GM12878 (cell line): ENCODE results near the gene CYP20A1. TPM values are rescaled to one million over a fixed set of nuclear protein-coding genes. Genes with fewer than 3 reads are reported as not detected.

Experiments
- ASH2L ChIP-seq: fragments of 300-600, 200-600 bp; sonication (generic); IDR thresholded peaks from 2 replicates; pipeline ENCODE4 v1.6.1; 2017; ENCODE audit warnings: low read depth, mild to moderate bottlenecking, borderline replicate concordance
- BMI1 ChIP-seq: fragments of 450-650 bp; IDR thresholded peaks from 2 replicates; pipeline ENCODE4 v1.6.1; 2016; ENCODE audit warnings: mild to moderate bottlenecking, moderate library complexity, borderline replicate concordance
- CREM ChIP-seq: IDR thresholded peaks from 2 replicates; pipeline ENCODE4 v1.6.1; 2014; ENCODE audit warnings: antibody characterized with exemption, low read depth
- EED ChIP-seq: sonication (generic); IDR thresholded peaks from 2 replicates; pipeline ENCODE4 v1.6.1; 2016; ENCODE audit warnings: antibody characterized with exemption, low read depth
- ETV6 ChIP-seq, 2 experiments: fragments of 450-650 bp in 1 of 2; IDR thresholded peaks in 1 of 2; conservative IDR thresholded peaks in 1 of 2; 2 replicates each; pipeline ENCODE4 v1.6.1; 2014; ENCODE audit warnings: antibody characterized with exemption in 1 of 2, borderline replicate concordance in 1 of 2, low read depth in 1 of 2, mild to moderate bottlenecking in 1 of 2, moderate library complexity in 1 of 2
- FOXK2 ChIP-seq: fragments of 450-650 bp; IDR thresholded peaks from 2 replicates; pipeline ENCODE4 v1.6.1; 2017; ENCODE audit warnings: mild to moderate bottlenecking, moderate library complexity
- HDAC6 ChIP-seq: fragments of 200-600 bp; sonication (generic); IDR thresholded peaks from one replicate; pipeline ENCODE4 v1.8.0; 2017; ENCODE audit warnings: antibody characterized with exemption; ENCODE audit not compliant: unreplicated experiment
- JUNB ChIP-seq: IDR thresholded peaks from 2 replicates; pipeline ENCODE4 v1.6.1; 2016; ENCODE audit warnings: antibody characterized with exemption, mild to moderate bottlenecking
- MEF2A ChIP-seq: IDR thresholded peaks from 2 replicates; pipeline ENCODE4 v1.6.1; 2011; ENCODE audit warnings: low read depth, mild to moderate bottlenecking, low read length, moderate library complexity; ENCODE audit not compliant: insufficient read depth
- NR2C1 ChIP-seq: fragments of 450-650 bp; IDR thresholded peaks from 2 replicates; pipeline ENCODE4 v1.6.1; 2017; ENCODE audit warnings: antibody characterized with exemption, mild to moderate bottlenecking, moderate library complexity
- SRF ChIP-seq, 2 experiments: IDR thresholded peaks; 2 replicates each; pipeline ENCODE4 v1.6.1; 2011; ENCODE audit warnings: low read depth in 2 of 2, low read length in 2 of 2, mild to moderate bottlenecking in 1 of 2, moderate library complexity in 1 of 2
- TAF1 ChIP-seq: IDR thresholded peaks from 2 replicates; pipeline ENCODE4 v1.6.1; 2011; ENCODE audit warnings: mild to moderate bottlenecking, low read depth, low read length, borderline replicate concordance
- TCF7 ChIP-seq: IDR thresholded peaks from 2 replicates; pipeline ENCODE4 v1.6.1; 2014; ENCODE audit warnings: antibody characterized with exemption, borderline replicate concordance
- ZNF207 ChIP-seq: fragments of 450-650 bp; IDR thresholded peaks from 2 replicates; pipeline ENCODE4 v1.6.1; 2014; ENCODE audit warnings: antibody characterized with exemption, mild to moderate bottlenecking, borderline replicate concordance
- polyA plus RNA-seq, 11 experiments: library from polyadenylated mRNA; depleted of rRNA in 4 of 11; unstranded in 6 of 11; stranded (reverse) in 5 of 11; fragments of >200 nt; fragmentation: Nextera tagmentation in 4 of 11; fragmentation: Illumina TruSeq in 1 of 11; extraction: Ambion mirVana in 4 of 11; extraction: Trizol in 1 of 11; gene quantifications; 1 replicate in 1 of 11; 2 replicates in 10 of 11; pipeline versions ENCODE4 v1.2.1 to v1.2.3, GENCODE V29; 2011 to 2016; ENCODE audit warnings: inconsistent platforms in 2 of 11, missing spikeins in 2 of 11, low read depth in 1 of 11
- total RNA-seq, 4 experiments: library from RNA; depleted of rRNA in 3 of 4; stranded (reverse); fragments of >200 nt in 3 of 4; fragmentation: Illumina TruSeq in 1 of 4; extraction: Trizol in 1 of 4; gene quantifications; 2 replicates each; pipeline versions ENCODE4 v1.2.1 to v1.2.3, GENCODE V29; 2013 to 2021
- TF ChIP-seq, protein P1 (sequence below): fragments of 450-650 bp; IDR thresholded peaks from 2 replicates; pipeline ENCODE4 v1.6.1; 2017; ENCODE audit warnings: mild to moderate bottlenecking, moderate library complexity
- TF ChIP-seq, protein P2 (sequence below): IDR thresholded peaks from 2 replicates; pipeline ENCODE4 v1.6.1; 2011; ENCODE audit warnings: low read depth, low read length, improper control_type of control experiment, borderline replicate concordance
- TF ChIP-seq, protein P3 (sequence below): fragments of 450-650 bp; IDR thresholded peaks from 2 replicates; pipeline ENCODE4 v1.6.1; 2016; ENCODE audit warnings: mild to moderate bottlenecking
- TF ChIP-seq, protein P4 (sequence below): fragments of 450-650 bp; IDR thresholded peaks from 2 replicates; pipeline ENCODE4 v1.6.1; 2017; ENCODE audit warnings: low read depth, mild to moderate bottlenecking, moderate library complexity
- TF ChIP-seq, protein P5 (sequence below): fragments of 150-350 bp; IDR thresholded peaks from 2 replicates; pipeline ENCODE4 v1.6.1; 2014; ENCODE audit warnings: mild to moderate bottlenecking, low read depth, low read length

The CYP20A1 gene
- total and polyA plus RNA-seq, 10 of the 15 experiments (the other 5 are each of a cell fraction or from before 2014, with no cell fraction given) = 8.3 to 19.1 (median 12.9) TPM

DNA sequence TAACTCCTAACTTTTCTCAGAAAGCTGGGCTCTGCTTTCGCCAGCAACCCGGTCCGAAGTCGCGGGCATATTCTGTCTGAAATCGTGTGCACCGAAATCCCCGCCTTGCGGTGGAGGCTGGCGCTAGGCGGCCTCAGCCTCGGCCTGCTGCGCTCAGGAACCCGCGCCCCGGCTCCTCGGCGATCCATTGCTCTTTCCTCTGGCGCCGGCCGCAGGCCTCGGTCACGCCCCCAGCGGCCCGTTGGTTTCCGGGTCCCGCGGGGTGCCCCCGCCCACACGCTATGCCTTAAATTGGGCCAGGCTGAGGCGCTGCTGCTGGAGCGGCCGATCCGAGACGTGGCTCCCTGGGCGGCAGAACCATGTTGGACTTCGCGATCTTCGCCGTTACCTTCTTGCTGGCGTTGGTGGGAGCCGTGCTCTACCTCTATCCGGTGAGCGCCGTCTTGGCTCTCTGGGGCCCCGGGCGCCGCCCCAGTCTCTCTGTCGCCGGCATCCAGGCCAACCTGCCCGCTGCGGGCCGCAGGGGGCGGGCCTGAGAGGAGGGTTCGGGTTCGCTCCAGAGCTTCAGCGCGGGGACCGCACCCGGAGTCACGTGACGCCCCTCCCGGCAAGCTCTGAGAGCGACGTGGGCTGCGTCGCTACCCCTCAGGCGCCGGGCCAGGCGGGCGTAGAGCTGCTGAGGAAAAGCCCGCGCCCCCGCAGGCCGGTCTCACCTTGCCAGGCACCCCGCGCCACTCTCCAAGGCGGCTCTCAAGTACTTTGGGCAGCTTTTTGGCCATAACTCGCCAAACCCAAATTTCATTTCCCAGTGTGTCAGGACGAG is at the start of gene CYP20A1 (continued):
- TF ChIP-seq, protein P1, sequence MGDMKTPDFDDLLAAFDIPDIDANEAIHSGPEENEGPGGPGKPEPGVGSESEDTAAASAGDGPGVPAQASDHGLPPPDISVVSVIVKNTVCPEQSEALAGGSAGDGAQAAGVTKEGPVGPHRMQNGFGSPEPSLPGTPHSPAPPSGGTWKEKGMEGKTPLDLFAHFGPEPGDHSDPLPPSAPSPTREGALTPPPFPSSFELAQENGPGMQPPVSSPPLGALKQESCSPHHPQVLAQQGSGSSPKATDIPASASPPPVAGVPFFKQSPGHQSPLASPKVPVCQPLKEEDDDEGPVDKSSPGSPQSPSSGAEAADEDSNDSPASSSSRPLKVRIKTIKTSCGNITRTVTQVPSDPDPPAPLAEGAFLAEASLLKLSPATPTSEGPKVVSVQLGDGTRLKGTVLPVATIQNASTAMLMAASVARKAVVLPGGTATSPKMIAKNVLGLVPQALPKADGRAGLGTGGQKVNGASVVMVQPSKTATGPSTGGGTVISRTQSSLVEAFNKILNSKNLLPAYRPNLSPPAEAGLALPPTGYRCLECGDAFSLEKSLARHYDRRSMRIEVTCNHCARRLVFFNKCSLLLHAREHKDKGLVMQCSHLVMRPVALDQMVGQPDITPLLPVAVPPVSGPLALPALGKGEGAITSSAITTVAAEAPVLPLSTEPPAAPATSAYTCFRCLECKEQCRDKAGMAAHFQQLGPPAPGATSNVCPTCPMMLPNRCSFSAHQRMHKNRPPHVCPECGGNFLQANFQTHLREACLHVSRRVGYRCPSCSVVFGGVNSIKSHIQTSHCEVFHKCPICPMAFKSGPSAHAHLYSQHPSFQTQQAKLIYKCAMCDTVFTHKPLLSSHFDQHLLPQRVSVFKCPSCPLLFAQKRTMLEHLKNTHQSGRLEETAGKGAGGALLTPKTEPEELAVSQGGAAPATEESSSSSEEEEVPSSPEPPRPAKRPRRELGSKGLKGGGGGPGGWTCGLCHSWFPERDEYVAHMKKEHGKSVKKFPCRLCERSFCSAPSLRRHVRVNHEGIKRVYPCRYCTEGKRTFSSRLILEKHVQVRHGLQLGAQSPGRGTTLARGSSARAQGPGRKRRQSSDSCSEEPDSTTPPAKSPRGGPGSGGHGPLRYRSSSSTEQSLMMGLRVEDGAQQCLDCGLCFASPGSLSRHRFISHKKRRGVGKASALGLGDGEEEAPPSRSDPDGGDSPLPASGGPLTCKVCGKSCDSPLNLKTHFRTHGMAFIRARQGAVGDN = peak; percentile 81
- TF ChIP-seq, protein P2, sequence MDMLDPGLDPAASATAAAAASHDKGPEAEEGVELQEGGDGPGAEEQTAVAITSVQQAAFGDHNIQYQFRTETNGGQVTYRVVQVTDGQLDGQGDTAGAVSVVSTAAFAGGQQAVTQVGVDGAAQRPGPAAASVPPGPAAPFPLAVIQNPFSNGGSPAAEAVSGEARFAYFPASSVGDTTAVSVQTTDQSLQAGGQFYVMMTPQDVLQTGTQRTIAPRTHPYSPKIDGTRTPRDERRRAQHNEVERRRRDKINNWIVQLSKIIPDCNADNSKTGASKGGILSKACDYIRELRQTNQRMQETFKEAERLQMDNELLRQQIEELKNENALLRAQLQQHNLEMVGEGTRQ = peak; percentile 89
- TF ChIP-seq ETV6 (conservative IDR thresholded peaks at IDR 0.05 in 1 of 2, IDR thresholded peaks at IDR 0.05 in 1 of 2; ENCODE audit: borderline replicate concordance in 1 of 2, low read depth in 1 of 2) = peak in 1 of 2 experiments; percentile 25; a peak in 1 of 4 replicates
- TF ChIP-seq BMI1 = no peak
- TF ChIP-seq, protein P3, sequence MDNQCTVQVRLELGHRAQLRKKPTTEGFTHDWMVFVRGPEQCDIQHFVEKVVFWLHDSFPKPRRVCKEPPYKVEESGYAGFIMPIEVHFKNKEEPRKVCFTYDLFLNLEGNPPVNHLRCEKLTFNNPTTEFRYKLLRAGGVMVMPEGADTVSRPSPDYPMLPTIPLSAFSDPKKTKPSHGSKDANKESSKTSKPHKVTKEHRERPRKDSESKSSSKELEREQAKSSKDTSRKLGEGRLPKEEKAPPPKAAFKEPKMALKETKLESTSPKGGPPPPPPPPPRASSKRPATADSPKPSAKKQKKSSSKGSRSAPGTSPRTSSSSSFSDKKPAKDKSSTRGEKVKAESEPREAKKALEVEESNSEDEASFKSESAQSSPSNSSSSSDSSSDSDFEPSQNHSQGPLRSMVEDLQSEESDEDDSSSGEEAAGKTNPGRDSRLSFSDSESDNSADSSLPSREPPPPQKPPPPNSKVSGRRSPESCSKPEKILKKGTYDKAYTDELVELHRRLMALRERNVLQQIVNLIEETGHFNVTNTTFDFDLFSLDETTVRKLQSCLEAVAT = peak; percentile 100
- peak; percentile 61 for TF ChIP-seq CREM
- TF ChIP-seq MEF2A = peak; percentile 80
- TF ChIP-seq, protein P4, sequence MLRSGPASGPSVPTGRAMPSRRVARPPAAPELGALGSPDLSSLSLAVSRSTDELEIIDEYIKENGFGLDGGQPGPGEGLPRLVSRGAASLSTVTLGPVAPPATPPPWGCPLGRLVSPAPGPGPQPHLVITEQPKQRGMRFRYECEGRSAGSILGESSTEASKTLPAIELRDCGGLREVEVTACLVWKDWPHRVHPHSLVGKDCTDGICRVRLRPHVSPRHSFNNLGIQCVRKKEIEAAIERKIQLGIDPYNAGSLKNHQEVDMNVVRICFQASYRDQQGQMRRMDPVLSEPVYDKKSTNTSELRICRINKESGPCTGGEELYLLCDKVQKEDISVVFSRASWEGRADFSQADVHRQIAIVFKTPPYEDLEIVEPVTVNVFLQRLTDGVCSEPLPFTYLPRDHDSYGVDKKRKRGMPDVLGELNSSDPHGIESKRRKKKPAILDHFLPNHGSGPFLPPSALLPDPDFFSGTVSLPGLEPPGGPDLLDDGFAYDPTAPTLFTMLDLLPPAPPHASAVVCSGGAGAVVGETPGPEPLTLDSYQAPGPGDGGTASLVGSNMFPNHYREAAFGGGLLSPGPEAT = peak; percentile 98
- TF ChIP-seq EED = 0 out of 2 replicates have a peak, but pooled peaks have one; percentile 18
- TF ChIP-seq JUNB = no peak
- TF ChIP-seq ASH2L = peak; percentile 97; the same call in 1 of the 2 replicates
- TF ChIP-seq SRF (IDR thresholded peaks at IDR 0.05; ENCODE audit: low read depth in 2 of 2, low read length in 2 of 2) = peak; percentile 83 to 98
- peak; percentile 96; the same call in 1 of the 2 replicates for TF ChIP-seq ZNF207
- TF ChIP-seq FOXK2 = peak; percentile 66; the same call in 1 of the 2 replicates
- TF ChIP-seq HDAC6 = peak; percentile 72
- no peak for TF ChIP-seq TCF7
- TF ChIP-seq, protein P5, sequence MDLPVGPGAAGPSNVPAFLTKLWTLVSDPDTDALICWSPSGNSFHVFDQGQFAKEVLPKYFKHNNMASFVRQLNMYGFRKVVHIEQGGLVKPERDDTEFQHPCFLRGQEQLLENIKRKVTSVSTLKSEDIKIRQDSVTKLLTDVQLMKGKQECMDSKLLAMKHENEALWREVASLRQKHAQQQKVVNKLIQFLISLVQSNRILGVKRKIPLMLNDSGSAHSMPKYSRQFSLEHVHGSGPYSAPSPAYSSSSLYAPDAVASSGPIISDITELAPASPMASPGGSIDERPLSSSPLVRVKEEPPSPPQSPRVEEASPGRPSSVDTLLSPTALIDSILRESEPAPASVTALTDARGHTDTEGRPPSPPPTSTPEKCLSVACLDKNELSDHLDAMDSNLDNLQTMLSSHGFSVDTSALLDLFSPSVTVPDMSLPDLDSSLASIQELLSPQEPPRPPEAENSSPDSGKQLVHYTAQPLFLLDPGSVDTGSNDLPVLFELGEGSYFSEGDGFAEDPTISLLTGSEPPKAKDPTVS = no peak
- TF ChIP-seq NR2C1 = peak; percentile 76
- peak; percentile 65 for TF ChIP-seq TAF1
